HG02973 (cell line): Measurements from ENCODE around the gene SETD1B.

Experiments
- ATAC-seq: cut with Tn5 transposase; IDR thresholded peaks from one replicate; pipeline ENCODE4 v1.9.1; 2021; ENCODE audit warnings: moderate library complexity; ENCODE audit not compliant: unreplicated experiment

SETD1B gene

DNA sequence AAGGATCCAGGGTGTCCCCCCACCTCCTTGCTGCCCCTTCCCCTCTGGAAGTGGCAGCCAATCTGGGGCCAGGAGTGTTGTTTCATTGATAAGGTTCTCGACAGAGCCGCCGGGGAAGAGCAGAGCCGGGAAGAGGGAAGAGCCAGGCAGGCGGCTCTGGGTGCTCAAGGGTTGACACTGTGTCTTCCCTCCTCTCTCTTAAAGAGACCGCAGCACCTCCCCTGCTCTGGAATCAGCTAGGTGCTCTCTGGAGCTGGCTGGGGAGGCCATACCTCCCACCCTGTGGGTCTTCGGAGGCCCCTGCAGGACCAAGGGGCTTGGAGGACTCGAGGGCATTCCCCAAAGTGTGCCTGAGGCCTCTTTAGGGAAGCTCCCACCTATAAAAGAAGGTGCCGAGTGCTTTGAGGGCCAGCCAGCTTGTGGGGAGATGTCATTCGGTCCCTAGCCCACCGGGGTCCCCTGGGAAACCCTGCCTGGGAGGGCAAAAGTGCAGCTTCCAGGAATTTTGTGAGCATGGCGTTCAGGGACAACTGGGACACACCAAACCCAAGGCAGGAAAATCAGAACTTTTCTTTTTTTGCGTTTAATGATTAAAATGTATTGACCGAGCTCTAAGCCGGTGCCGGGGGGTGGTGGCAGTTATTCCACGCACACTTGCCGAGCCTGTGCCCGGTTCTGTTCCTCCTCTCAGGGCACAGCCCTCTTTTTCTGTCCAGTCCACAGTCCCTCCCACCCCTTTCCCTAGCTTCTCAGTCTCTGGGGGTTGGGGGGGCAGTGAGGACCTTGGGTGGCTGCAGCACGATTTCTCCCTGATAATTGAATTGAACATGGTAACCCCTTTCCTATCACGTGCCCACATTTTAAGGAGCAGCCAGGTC lies 3.0 kb downstream of the SETD1B start:
- no peak for ATAC-seq

- no peak for ATAC-seq
Measured at GRCh38 chr12:121807642-121808347, 4.0 kb downstream of the SETD1B start.

- ATAC-seq, result no peak
Measured at GRCh38 chr12:121808623-121809022, 4.8 kb downstream of the SETD1B start.

GRCh38 chr12:121809712-121810116 lies 5.9 kb downstream of the SETD1B start:
- ATAC-seq, result no peak

DNA sequence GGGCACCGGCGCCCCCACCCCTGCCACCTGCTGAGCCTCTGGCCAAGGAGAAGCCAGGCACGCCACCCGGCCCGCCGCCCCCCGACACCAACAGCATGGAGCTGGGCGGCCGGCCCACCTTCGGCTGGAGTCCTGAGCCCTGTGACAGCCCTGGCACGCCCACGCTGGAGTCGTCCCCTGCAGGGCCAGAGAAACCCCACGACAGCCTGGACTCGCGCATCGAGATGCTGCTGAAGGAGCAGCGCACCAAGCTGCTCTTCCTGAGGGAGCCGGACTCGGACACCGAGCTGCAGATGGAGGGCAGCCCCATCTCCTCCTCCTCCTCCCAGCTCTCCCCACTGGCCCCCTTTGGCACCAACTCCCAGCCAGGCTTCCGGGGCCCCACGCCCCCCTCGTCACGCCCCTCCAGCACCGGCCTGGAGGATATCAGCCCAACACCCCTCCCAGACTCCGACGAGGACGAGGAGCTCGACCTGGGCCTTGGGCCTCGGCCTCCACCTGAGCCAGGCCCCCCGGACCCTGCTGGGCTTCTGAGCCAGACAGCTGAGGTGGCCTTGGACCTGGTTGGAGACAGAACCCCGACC lies 6.5 kb downstream of the SETD1B start:
- ATAC-seq, result no peak

DNA sequence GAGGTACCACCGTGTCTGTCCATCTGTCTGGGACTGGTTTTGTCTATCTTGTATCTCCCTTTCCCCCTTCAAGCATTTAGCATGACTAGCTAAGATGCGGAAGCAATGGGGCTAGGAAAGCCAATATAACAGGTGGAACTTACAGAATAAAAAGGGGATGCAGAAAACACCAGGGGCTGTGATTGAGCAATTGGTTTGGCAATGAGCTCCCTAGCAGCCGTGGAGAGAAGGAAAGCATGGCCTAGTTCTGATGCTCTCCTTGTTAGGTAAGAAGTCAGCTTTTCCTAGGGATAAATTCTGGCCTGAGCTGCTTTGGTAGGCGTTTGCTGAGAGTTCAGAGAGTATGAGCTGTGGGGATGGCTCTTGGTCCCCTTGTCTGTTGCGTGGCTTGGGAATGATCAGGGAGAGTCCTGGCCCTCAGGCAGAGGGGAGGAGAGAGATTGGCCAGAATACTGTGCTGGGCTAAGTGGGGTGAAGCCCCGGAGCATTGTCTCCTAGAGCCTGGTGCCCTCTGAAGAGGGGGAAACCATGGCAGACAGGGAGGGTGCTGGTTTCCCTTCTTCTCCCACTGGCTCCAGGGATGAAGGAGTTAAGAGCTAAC lies 7.1 kb downstream of the SETD1B start:
- ATAC-seq, result no peak

DNA sequence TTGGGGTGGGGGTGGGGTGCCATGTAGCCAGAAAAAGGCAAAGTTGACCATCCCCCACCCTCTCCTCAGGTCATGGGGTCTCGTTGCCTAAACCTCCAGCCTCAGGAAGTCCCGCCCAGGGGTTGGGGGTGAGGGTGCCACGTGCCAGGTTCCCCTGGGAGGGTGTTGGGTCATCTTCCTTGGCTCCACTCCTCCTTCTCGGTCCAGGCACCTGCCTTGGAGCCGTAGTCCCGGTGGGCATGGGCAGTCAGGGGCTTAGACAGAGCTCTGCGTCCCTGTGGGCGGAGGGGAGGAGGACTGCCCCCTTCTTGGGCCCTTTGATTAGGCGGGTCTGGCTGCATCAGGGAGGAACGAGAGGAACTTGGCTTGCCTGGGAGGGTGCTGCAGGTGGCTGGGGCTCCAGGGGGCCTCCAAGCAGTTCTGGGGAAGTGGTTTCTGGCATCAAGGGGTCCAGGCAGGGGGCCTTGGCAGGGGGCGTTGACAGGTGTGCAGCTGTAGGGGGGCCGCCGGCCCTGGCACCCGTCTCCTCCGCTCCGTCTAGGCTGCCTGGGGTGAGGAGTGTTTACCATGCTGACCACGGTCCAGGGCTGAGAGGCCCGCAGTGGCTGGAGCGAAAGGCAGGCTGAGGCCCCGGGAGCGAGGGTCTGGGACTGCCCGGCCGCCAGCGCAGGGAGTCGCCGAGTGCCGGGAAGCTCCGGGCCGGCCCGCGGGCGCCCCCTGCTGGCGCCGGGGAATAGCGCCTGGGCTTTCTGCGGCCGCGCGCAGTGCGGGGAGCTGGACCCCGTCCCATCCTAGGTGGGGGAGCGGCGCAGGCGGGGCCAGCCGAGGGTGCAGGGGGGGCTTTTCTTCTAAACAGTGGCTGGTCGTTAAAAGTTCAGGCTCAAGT lies 7.9 kb downstream of the SETD1B start:
- no peak for ATAC-seq

- ATAC-seq, result no peak
Measured at GRCh38 chr12:121812320-121812871, 8.6 kb downstream of the SETD1B start.

DNA sequence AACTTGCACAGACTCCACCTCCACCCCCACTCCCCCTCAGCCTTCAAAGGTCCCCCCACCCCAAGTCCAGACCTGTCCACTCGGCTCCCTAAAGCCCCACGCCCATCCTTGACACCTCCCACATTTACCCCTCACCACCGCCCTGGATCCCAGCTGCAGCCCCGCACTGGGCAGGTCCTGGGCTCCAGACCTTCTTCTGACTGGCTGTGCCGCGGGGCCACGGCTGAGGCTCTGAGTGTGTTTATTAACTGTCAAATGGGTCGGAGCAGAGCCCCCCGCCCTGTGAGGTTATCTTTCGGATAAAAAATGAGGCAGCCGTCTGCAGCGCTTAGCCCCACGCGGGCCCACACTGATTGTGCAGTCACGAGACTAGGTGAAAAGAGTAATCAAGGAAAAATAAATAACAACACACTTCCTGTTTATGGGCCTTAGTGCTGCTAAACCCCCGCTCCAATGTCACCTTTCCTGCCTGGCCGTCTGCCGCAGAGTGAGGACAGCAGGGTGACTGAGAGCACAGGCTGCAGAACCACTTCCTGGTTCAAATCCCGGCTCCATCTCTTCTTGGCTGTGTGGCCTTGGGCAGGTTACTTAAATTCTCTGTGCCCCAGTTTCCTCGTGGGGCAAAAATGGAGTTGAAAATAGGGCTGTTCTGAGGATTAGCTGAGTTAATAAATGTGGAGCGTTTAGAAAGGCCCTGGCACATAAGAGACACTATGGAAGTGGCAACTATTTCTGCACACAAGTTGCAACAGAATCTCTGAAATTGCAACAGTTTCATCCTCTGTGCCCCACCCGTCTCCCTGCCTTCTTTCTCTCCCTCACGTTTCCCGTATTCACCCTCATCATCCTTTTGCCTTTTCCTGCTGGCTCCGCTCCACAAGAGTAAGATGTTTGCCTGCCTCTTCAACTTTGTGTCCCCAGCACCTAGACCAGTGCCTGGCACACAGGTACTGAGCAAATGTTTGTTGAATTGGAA lies 9.4 kb downstream of the SETD1B start:
- ATAC-seq, result no peak

GRCh38 chr12:121813951-121814350 lies 10.1 kb downstream of the SETD1B start:
- ATAC-seq, result no peak

- no peak for ATAC-seq
Measured at GRCh38 chr12:121814429-121815119, 10.8 kb downstream of the SETD1B start.

- ATAC-seq, result no peak
Measured at GRCh38 chr12:121815263-121815662, 11.5 kb downstream of the SETD1B start.

DNA sequence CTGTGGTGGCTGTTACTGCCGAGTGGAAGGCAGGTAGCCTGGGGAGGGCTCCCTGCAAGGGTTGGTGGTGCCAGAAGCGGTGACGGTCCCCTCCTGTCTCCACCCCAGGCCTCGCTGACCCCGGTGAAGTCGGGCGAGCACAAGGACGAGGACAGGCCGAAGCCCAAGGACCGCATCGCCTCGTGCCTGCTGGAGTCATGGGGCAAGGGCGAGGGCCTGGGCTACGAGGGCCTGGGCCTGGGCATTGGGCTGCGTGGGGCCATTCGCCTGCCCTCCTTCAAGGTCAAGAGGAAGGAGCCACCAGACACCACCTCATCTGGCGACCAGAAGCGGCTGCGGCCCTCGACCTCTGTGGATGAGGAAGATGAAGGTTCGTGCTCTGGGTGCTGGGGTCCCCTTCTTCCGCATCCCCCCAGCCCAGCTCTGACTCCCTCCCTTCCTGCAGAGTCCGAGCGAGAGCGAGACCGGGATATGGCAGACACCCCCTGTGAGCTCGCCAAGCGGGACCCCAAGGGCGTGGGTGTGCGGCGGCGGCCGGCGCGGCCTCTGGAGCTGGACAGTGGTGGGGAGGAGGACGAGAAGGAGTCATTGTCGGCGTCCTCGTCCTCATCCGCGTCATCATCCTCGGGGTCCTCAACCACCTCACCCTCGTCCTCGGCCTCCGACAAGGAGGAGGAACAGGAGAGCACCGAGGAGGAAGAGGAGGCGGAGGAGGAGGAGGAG lies 13.3 kb downstream of the SETD1B start:
- ATAC-seq, result no peak

- no peak for ATAC-seq
Measured at GRCh38 chr12:121817648-121818043, 13.8 kb downstream of the SETD1B start.

- no peak for ATAC-seq
Measured at GRCh38 chr12:121819212-121819949, 15.6 kb downstream of the SETD1B start.

DNA sequence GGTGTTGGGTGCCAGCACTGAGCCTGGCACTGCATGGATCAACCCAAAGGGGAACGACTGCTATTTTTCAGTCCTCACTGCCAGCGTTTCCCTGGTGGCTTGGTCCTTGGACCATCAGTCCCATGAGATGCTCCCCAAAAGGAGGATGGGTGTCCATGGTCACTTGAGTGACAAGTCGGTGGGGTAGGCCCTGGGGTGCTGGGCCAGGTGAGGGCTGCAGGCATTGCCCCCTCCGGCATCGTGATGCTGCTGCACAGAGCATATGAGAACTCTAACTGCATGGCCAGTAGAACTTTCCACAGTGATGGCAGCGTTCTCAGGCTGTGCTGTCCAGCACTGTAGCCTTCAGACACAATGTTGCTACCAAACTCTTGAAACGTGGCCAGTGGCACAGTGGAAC lies 16.2 kb downstream of the SETD1B start:
- ATAC-seq, result no peak
